Measurements from ENCODE around the gene FCGR3B.
"Not testable (repeated sequence)": the region's sequence is repeated elsewhere in the genome, so short reads cannot be mapped to it uniquely, and the experiment has no call there.

Gene FCGR3B

DNA sequence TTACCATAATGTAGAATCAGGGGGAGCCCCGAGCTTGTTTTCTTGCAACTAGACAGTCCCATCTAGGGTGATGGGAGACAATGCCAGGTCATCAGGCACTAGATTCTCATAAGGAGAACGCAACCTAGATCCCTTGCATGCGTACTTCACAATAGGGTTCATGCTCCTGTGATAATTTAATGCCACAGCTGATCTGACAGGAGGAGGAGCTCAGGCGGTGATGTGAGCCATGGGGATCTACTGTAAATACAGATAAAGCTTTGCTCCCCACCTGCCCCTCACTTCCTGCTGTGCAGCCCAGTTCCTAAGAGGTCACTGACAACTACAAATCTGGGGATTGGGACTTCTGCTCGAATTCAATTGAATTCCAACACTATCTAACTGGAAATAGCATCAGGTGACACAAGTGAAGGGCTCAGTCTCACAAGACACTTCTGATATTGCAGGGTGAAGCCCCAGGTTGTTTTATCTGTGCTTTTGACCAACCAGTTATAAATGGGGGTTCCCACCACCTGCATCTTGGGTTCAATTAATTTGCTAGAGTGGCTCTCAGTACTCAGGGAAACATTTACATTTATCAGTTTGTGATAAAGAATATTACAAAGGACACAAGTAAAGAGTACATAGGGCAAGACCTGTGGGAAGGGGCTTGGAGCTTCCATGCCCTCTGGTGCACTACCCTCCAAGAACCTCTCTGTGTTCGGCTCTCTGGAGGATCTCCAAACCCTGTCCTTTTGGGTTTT is 7.4 kb upstream of the FCGR3B start:
- DNase-seq: not testable (repeated sequence)

- DNase-seq: not testable (repeated sequence)
Measured at GRCh38 chr1:161636976-161637375, 6.0 kb upstream of the FCGR3B start.

DNA sequence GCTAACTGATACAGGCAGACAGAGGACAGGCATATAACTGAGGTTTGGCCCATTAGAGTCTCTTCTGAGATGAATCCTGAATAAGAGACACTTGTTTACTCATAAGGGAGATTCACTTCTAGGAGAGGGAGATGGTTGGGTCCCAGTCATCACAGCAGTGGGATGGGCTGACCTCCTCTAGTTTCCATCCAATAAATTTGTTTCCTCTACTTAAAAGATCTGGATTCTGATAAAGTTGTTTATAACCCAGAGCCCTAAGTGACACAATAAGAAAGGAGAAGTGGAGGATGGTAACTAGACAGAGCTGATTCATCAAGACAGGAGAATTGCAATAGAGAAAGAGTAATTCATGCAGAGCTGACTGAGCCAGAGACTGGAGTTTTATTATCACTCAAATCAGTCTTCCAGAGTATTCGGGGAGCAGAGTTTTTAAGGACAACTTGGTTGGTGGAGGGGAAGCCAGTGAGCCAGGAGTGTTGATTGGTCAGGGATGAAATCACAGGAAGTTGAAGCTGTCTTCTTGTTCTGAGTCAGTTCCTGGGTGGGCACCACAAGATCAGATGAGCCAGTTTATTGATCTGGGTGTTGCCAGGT is 5.3 kb upstream of the FCGR3B start:
- DNase-seq: not testable (repeated sequence)

DNA sequence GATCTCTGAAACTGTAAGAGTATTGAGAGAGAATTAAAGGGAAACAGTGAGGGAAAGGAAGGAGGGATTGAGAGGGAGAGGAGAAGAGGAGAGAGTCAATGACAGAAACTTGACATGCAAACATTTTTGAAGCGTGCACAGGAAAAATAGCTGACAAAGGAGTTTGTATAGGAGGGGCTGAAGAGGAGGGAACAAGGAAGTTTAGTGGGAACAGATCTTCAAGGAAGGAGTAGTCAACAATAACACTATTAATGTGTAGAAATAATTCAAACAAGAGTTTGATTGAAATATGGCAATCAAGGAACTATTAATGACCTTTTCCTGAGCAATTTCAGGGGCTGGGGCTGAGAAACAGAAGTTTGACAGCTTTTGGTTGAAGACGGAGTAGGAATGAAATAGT is 4.0 kb upstream of the FCGR3B start:
- not testable (repeated sequence) for DNase-seq

- not testable (repeated sequence) for DNase-seq
Measured at GRCh38 chr1:161630128-161630742, 741 bp downstream of the FCGR3B start.

DNA sequence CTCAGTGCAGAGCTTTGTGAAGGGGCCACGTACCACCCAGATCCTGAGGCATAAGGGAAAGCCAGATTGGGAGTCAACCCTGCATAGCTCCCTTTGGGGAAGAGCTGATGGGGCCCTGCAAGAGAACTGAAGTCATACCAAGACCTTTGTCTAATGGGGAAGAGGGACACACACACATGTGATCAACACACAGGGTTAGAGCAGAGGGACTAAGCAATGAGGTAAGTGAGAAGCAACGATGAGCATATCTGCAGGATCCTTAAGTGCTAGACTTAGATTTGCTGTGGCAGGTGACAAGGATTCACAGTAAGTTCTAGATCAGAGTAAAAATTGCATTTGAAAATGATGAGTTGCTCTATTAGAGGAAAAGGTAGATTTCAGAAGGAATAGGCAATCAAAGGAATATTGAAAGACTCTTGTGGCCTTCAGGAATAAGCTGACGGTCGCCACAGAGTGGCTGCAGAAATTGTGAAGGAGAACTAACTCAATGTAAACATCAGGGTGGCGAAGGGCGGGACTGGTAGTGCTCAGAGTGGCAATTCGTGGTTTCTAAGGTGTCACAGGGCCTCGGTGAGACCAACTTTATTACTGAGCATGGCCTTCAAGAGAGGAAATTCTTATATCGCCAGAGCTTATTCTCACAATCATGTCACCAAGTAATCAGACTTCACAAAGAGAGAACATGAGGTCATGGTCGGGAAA is 4.4 kb downstream of the FCGR3B start:
- not testable (repeated sequence) for DNase-seq

GRCh38 chr1:161624605-161625004 is 6.4 kb downstream of the FCGR3B start:
- not testable (repeated sequence) for DNase-seq

DNA sequence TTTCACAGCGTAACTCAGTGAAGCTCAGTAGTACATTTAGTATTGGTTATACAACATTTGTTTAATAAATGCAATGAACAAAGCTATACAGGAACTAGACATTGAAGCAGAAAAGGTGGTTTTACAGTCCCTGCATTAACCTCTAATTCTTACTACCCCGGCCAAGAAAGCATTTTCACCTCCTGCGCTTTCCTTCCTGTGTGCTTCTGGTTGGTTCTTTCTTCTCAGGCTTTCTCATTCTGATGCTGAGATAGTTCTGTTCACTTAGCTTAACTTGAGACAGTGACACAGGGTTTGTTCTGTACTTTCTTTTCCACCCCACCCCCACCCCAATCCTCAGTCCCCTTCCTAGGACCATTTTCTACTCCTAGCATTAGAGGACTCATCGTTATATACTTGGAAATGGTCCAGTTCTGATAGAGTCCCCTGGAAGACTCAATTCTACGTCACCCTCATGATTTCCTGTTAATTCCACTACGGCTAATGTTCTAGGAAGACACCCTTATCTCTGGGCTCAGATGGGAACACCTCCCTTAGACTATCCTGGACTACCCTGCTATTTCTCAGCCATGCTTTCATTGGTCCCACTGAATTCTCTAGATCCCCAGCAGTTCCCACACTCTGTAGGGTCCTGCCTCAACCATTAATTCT is 7.5 kb downstream of the FCGR3B start:
- not testable (repeated sequence) for DNase-seq

GRCh38 chr1:161622054-161622453 is 8.9 kb downstream of the FCGR3B start:
- not testable (repeated sequence) for DNase-seq

GRCh38 chr1:161621181-161622000 is 9.6 kb downstream of the FCGR3B start:
- DNase-seq: not testable (repeated sequence)

- DNase-seq: not testable (repeated sequence)
Measured at GRCh38 chr1:161620399-161620798, 10.6 kb downstream of the FCGR3B start.

DNA sequence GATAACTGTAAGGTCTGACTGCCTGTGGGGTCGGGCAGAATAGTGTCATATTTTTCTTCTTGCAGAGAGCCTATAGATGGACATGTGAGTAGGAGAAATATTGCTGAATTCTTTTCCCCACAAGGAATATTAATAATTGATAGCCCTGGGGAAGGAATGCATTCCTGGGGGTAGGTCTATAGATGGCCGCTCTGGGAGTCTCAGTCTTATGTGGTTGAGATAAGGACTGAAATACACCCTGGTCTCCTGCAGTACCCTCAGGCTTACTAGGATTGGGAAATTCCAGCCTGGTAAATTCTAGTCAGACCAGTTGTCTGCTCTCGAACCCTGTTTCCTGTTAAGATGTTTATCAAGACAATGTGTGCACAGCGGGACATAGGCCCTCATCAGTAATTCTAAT is 12.5 kb downstream of the FCGR3B start:
- not testable (repeated sequence) for DNase-seq

- DNase-seq: not testable (repeated sequence)
Measured at GRCh38 chr1:161616417-161616816, 14.6 kb downstream of the FCGR3B start.

DNA sequence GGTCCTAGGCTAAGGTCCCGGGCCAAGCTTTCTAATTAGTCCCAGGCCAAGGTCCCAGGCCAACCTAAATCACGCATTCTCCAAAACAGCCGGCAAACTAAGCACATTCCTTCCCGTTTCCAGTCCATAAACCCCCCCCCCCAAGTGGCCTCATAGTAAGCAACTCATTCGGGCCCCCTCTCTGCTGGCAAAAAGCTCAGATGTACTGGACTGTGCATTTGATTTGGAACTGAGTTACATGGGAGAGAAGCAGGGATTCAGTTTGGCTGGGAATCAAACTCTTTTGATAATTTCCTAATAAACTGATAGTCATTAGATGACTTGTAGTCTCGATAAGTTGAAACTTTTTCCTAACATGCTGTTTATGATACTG is 17.8 kb downstream of the FCGR3B start:
- DNase-seq: not testable (repeated sequence)

- peak; percentile 86 to 88 for DNase-seq
Measured at GRCh38 chr1:161612322-161613141, 18.4 kb downstream of the FCGR3B start.

DNA sequence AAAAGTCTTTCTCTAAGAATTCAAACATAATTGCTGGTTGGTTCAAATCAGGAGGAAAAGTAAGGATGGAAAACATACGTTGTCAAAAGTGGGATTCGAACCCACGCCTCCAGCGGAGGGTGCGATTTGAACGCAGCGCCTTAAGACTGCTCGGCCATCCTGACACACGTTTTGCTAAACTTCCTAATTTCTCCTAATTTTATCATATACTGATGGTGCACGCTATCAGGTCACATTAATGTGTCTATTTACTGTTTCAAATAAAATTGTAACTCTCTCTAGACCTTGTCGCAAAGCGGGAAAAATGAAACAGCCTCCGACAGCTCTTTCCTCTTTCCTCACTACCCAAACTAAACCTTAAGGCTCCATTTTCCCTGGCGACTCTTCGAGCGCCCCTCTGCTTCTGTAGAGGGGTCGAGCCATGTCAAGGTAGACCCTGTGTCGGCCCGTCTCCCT is 19.1 kb downstream of the FCGR3B start:
- DNase-seq: not testable (repeated sequence)

- DNase-seq: not testable (repeated sequence)
Measured at GRCh38 chr1:161610198-161610597, 20.8 kb downstream of the FCGR3B start.

- not testable (repeated sequence) for DNase-seq
Measured at GRCh38 chr1:161606541-161607336, 24.2 kb downstream of the FCGR3B start.

DNA sequence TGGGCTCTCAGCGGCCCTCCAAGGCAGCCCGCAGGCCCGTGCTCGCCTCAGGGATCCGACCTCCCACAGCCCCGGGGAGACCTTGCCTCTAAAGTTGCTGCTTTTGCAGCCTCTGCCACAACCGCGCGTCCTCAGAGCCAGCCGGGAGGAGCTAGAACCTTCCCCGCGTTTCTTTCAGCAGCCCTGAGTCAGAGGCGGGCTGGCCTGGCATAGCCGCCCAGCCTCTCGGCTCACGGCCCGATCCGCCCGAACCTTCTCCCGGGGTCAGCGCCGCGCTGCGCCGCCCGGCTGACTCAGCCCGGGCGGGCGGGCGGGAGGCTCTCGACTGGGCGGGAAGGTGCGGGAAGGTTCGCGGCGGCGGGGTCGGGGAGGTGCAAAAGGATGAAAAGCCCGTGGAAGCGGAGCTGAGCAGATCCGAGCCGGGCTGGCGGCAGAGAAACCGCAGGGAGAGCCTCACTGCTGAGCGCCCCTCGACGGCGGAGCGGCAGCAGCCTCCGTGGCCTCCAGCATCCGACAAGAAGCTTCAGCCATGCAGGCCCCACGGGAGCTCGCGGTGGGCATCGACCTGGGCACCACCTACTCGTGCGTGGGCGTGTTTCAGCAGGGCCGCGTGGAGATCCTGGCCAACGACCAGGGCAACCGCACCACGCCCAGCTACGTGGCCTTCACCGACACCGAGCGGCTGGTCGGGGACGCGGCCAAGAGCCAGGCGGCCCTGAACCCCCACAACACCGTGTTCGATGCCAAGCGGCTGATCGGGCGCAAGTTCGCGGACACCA is 25.0 kb downstream of the FCGR3B start:
- DNase-seq: not testable (repeated sequence)

Data from NCI-H187 (cell line).